Left ventricle myocardium inferior (tissue), 1 donor: ENCODE data around the gene GPS1. TPM values are rescaled to one million over a fixed set of nuclear protein-coding genes. Genes with fewer than 3 reads are reported as not detected.

Experiments
- DNase-seq: peaks from one replicate; pipeline ENCODE4 v3.0.0-alpha.2; 2020
- H3K27ac ChIP-seq: fragments of 200-600 bp; replicated peaks from 2 replicates; pipeline ENCODE4 v1.8.0; 2021
- H3K27me3 ChIP-seq: fragments of 200-600 bp; 2 replicates; pipeline ENCODE4 v1.8.0; 2021; ENCODE audit warnings: low read depth
- H3K36me3 ChIP-seq: fragments of 200-600 bp; 2 replicates; pipeline ENCODE4 v1.8.0; 2021
- H3K4me1 ChIP-seq: fragments of 200-600 bp; 2 replicates; pipeline ENCODE4 v1.8.0; 2021
- H3K4me3 ChIP-seq: fragments of 200-600 bp; 2 replicates; pipeline ENCODE4 v1.8.0; 2021; ENCODE audit warnings: mild to moderate bottlenecking, moderate library complexity
- H3K9me3 ChIP-seq: fragments of 200-600 bp; replicated peaks from 2 replicates; pipeline ENCODE4 v1.8.0; 2021
- CTCF ChIP-seq: fragments of 200-600 bp; IDR thresholded peaks from 2 replicates; pipeline ENCODE4 v1.8.0; 2021; ENCODE audit warnings: antibody characterized with exemption, mild to moderate bottlenecking, borderline replicate concordance
- intact Hi-C: fragments of 100-400 bp; cut with micrococcal nuclease; formaldehyde crosslinking; loops from one replicate; pipeline ENCODE4 v1.11.0; 2022
- total RNA-seq: library from RNA; stranded (reverse); fragmentation: NEBNext Ultra II Directional; extraction: Animal tissue kit (Norgen Biotek cat#: 25700); gene quantifications from one replicate; pipeline ENCODE4 v1.2.1, GENCODE V29; 2021
- donor health status: DM: no; HTN: yes; CAD: no; lungs with severe emphysema.

Gene GPS1
- total RNA-seq, 1 donor from 2014 or later: 85.9 TPM

DNA sequence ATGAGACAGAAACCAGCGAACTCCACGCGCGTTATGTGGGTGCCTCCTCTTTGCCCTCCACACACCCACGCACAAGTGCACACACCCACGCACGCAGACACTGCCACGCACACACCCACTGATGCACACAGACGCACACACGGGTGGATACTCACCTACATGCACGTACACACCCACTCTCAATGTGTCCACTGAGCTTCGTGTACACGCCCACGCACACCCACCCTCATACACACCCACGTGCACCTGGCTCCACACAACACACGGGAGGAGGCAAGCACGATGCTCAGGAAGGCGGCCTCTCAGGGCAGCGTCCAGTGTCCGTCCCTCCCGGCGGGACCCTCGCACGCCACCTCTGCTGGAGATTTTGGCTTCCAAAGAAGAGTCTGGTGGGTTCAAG, 4.3 kb upstream of the GPS1 start:
- Histone ChIP-seq H3K9me3 (no peaks in the 10 kb centered on the region), H3K4me3 (no peak overlapping the region), H3K36me3 (peaks cover 34% of the 10 kb centered on the region), H3K4me1 (peaks cover 25% of the 10 kb centered on the region), H3K27me3 (no peaks in the 10 kb centered on the region), H3K27ac (no peak overlapping the region)
- no peak for DNase-seq
- intact Hi-C loops: no loop called here
- no peak for TF ChIP-seq CTCF

- H3K9me3 ChIP-seq: no peaks in the 10 kb centered on the region
- H3K27ac ChIP-seq: no peak overlapping the region
- intact Hi-C loops: no loop called here
- no peaks in the 10 kb centered on the region for H3K27me3 ChIP-seq
- no peak for TF ChIP-seq CTCF
- DNase-seq: no peak
- no peak overlapping the region for H3K4me3 ChIP-seq
- peaks cover 34% of the 10 kb centered on the region for H3K36me3 ChIP-seq
- H3K4me1 ChIP-seq: peaks cover 32% of the 10 kb centered on the region
These were observed 3.7 kb upstream of the GPS1 start for GRCh38 chr17:82047914-82048570.

- DNase-seq: no peak
- TF ChIP-seq CTCF: no peak
These were observed 3.1 kb upstream of the GPS1 start for GRCh38 chr17:82048571-82048971.

DNA sequence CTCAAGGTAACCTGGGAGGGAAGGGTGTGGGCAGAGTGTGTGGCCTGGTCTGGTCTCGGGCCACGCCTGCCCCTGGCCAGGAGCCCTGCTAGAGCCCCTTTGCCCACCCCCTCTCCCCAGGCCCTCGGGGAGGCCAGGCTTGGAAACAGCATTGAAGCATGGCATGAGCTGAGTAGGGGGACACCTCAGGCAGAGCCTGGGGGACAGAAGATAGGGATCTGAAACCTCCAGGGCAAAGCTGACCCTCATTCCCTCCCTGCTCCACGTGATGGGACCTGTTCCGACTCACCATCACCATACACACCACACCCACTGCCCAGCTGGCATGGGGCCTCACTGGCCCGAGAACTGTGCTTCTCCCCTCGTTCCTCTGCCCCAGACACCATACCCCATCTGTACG, 2.6 kb upstream of the GPS1 start:
- no peak overlapping the region for H3K4me3 ChIP-seq
- peaks cover 42% of the 10 kb centered on the region for H3K36me3 ChIP-seq
- no peak for DNase-seq
- H3K4me1 ChIP-seq: peaks cover 42% of the 10 kb centered on the region
- intact Hi-C loops: no loop called here
- H3K27me3 ChIP-seq: no peaks in the 10 kb centered on the region
- no peak for TF ChIP-seq CTCF
- no peaks in the 10 kb centered on the region for H3K9me3 ChIP-seq
- no peak overlapping the region for H3K27ac ChIP-seq

More at GRCh38 chr17:82048571-82048971, 3.1 kb upstream of the GPS1 start:
- intact Hi-C loops: no loop called here
- H3K27ac ChIP-seq: no peak overlapping the region
- no peaks in the 10 kb centered on the region for H3K27me3 ChIP-seq
- peaks cover 36% of the 10 kb centered on the region for H3K36me3 ChIP-seq
- peaks cover 37% of the 10 kb centered on the region for H3K4me1 ChIP-seq
- no peaks in the 10 kb centered on the region for H3K9me3 ChIP-seq
- H3K4me3 ChIP-seq: no peak overlapping the region

- DNase-seq: no peak
- Histone ChIP-seq H3K9me3 (no peaks in the 10 kb centered on the region), H3K36me3 (peaks cover 46% of the 10 kb centered on the region), H3K27ac (no peak overlapping the region), H3K27me3 (no peaks in the 10 kb centered on the region), H3K4me1 (peaks cover 44% of the 10 kb centered on the region), H3K4me3 (peak overlapping the region; percentile 91)
- no peak for TF ChIP-seq CTCF
- intact Hi-C loops: no loop called here
These were observed 2.2 kb upstream of the GPS1 start for GRCh38 chr17:82049521-82049971.
